ENCODE measurements around the gene CTAGE4. TPM values are rescaled to one million over a fixed set of nuclear protein-coding genes. Genes with fewer than 3 reads are reported as not detected.

Gene CTAGE4
- total RNA-seq, 1 donor from 2014 or later = 0.43 TPM

GRCh38 chr7:144144426-144144825 lies 38.8 kb upstream of the CTAGE4 start:
- Histone ChIP-seq H3K79me2 (ENCODE audit: low read depth) (no peaks in the 10 kb centered on the region), H3F3A (ENCODE audit: low read depth) (no peaks in the 10 kb centered on the region), H3K4me1 (no peaks in the 10 kb centered on the region), H2AFZ (replicated peaks) (no peak overlapping the region), H3K27ac (no peak overlapping the region), H3K4me2 (no peak overlapping the region), H4K20me1 (ENCODE audit: low read depth) (no peaks in the 10 kb centered on the region), H3K9me3 (ENCODE audit: low read depth) (peaks cover 6% of the 10 kb centered on the region), H3K27me3 (no peaks in the 10 kb centered on the region), H3K9ac (no peak overlapping the region), H3K4me3 (no peak overlapping the region), H3K36me3 (no peaks in the 10 kb centered on the region)
- no peak for TF ChIP-seq EZH2 (IDR thresholded peaks at IDR 0.05)
- TF ChIP-seq CTCF (IDR thresholded peaks at IDR 0.05) = no peak
- no peak for TF ChIP-seq EZH2phosphoT487 (IDR thresholded peaks at IDR 0.05)
- no peak for DNase-seq (ENCODE audit: low spot score)
- H3K27me3 Mint-ChIP-seq (ENCODE audit: insufficient read depth, low read depth) = no peaks in the 10 kb centered on the region
- H3K4me3 Mint-ChIP-seq = no peak overlapping the region
- no peaks in the 10 kb centered on the region for H3K36me3 Mint-ChIP-seq
- H3K27ac Mint-ChIP-seq = no peak overlapping the region
- H3K9me3 Mint-ChIP-seq = peaks cover 6% of the 10 kb centered on the region
- no peaks in the 10 kb centered on the region for H3K4me1 Mint-ChIP-seq

DNA sequence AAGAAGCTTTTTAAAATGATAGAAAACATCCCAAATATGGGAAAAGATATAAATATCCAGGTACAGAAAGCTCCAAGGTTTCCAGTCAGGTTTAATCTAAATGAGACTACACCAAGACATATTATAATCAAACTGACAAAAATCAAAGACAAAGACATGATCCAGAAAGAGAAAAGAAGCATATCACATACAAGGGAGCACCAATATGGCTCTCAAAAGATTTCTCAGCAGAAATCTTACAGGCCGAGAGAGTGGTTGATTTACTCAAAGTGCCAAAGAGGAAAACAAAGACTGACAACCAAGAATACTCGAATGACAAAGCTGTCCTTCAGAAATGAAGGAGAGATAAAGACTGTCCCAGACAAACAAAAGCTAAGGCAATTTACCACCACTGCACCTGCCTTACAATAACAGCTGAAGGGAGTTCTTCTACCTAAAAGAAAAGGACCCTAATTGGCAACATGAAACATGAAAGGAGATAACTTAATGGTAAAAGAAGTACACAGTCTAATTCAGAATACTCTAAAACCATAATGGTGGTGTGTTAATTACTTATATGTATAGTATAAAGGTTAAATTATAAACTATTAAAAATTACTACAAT lies 34.9 kb upstream of the CTAGE4 start:
- H3K27ac ChIP-seq = no peak overlapping the region
- H3K27me3 ChIP-seq = no peaks in the 10 kb centered on the region
- no peak overlapping the region for H3K9ac ChIP-seq
- no peak overlapping the region for H3K4me2 ChIP-seq
- no peaks in the 10 kb centered on the region for H3K4me1 Mint-ChIP-seq
- no peak overlapping the region for H3K4me3 ChIP-seq
- no peaks in the 10 kb centered on the region for H3K27me3 Mint-ChIP-seq (ENCODE audit: insufficient read depth, low read depth)
- no peak overlapping the region for H3K4me3 Mint-ChIP-seq
- no peak for TF ChIP-seq CTCF (IDR thresholded peaks at IDR 0.05)
- TF ChIP-seq EZH2 (IDR thresholded peaks at IDR 0.05) = no peak
- TF ChIP-seq EZH2phosphoT487 (IDR thresholded peaks at IDR 0.05) = no peak
- H4K20me1 ChIP-seq (ENCODE audit: low read depth) = no peaks in the 10 kb centered on the region
- no peaks in the 10 kb centered on the region for H3K79me2 ChIP-seq (ENCODE audit: low read depth)
- H3K4me1 ChIP-seq = no peaks in the 10 kb centered on the region
- no peak overlapping the region for H3K27ac Mint-ChIP-seq
- H3K36me3 ChIP-seq = no peaks in the 10 kb centered on the region
- no peaks in the 10 kb centered on the region for H3F3A ChIP-seq (ENCODE audit: low read depth)
- peaks cover 9% of the 10 kb centered on the region for H3K9me3 Mint-ChIP-seq
- peaks cover 12% of the 10 kb centered on the region for H3K9me3 ChIP-seq (ENCODE audit: low read depth)
- DNase-seq (ENCODE audit: low spot score) = no peak
- no peaks in the 10 kb centered on the region for H3K36me3 Mint-ChIP-seq
- no peak overlapping the region for H2AFZ ChIP-seq (replicated peaks)

DNA sequence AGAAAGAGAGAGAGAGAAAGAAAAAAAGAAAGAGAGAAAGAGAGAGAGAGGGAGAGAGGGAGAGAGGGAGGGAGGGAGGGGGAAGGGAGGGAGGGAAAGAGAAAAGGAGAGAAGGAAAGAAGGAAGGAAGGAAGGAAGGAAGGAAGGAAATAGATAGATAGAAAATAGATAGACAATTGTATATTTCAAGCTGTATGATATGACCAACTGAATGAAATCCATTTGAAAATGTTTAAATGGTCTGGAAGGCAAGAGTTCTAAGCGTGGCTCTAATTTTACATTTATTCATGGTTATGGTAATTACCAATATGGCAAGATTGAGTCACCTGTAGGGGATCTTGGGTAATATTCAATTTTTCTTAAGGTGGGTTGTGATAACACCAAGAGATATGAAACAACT lies 24.4 kb upstream of the CTAGE4 start:
- Mint-ChIP-seq H3K4me3 (no peak overlapping the region), H3K4me1 (no peaks in the 10 kb centered on the region), H3K36me3 (no peaks in the 10 kb centered on the region), H3K27me3 (ENCODE audit: insufficient read depth, low read depth) (peaks cover 2% of the 10 kb centered on the region), H3K9me3 (no peaks in the 10 kb centered on the region), H3K27ac (no peak overlapping the region)
- Histone ChIP-seq H3K4me2 (no peak overlapping the region), H3K27ac (no peak overlapping the region), H3F3A (ENCODE audit: low read depth) (no peaks in the 10 kb centered on the region), H3K4me3 (no peak overlapping the region), H3K79me2 (ENCODE audit: low read depth) (no peaks in the 10 kb centered on the region), H2AFZ (replicated peaks) (no peak overlapping the region), H3K27me3 (no peaks in the 10 kb centered on the region), H3K36me3 (no peaks in the 10 kb centered on the region), H3K9me3 (ENCODE audit: low read depth) (no peaks in the 10 kb centered on the region), H3K9ac (no peak overlapping the region), H3K4me1 (no peaks in the 10 kb centered on the region), H4K20me1 (ENCODE audit: low read depth) (no peaks in the 10 kb centered on the region)
- no peak for DNase-seq (ENCODE audit: low spot score)
- TF ChIP-seq CTCF (IDR thresholded peaks at IDR 0.05) (no peak), EZH2phosphoT487 (IDR thresholded peaks at IDR 0.05) (no peak), EZH2 (IDR thresholded peaks at IDR 0.05) (no peak)
